Inflammatory macrophage (primary cell): ENCODE measurements around the gene GCAT.
A peak's percentile ranks its signal among the peaks of the same experiment; 100 is the strongest.

Experiments
- DNase-seq, 2 donors: peaks; one replicate each; pipeline ENCODE4 v3.0.0-alpha.2; 2020 to 2022
- total RNA-seq, 18 experiments: gene quantifications; one replicate each; lab custom pipeline; 2026; ENCODE audit warnings: mixed read lengths in 6 of 18, inconsistent platforms in 2 of 18; lab: John Stamatoyannopoulos, UW

GCAT gene
- 0.92 to 3.4 (median 2.2) reads per million in 18 experiments for total RNA-seq

DNA sequence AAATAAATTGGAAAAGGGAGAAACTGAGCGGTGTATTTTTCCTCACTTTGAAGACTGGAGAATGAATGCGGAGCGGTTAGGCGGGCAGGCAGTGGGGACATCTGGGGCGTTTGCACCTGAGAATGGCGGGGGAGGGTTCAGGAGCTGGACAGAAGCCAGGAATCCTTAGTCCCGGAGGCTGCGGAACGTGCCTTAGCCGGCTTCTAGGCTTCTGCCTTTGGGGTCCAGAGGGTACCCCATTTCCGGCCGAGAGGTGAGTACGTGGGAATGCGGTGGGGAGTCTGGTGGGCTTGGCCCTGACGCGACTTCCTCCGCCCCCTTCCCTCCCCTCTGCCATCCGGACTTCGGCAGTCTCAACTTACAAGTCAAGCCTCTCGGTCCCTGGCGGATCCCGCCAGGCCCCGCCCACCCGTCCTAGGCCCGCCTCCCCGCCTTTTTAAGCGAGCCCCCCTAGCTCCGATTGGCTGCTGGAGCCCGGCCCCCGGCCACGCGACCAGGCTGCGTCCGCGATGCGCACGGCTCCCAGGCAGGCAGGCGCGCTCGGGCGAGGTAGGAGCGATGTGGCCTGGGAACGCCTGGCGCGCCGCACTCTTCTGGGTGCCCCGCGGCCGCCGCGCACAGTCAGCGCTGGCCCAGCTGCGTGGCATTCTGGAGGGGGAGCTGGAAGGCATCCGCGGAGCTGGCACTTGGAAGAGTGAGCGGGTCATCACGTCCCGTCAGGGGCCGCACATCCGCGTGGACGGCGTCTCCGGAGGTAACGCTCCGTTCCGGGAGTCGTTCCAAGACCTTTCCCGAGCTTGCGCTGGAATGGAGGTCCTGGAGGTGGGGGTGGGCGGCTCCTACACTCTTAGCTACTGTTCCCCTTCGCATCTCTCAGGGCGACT is at the start of gene GCAT:
TSS of gene GCAT (plus strand) at position 525 of the 884 bp plus-strand sequence. CDS start at position 559, 34 bp downstream.
- DNase-seq, result peak; percentile 91 to 94

DNA sequence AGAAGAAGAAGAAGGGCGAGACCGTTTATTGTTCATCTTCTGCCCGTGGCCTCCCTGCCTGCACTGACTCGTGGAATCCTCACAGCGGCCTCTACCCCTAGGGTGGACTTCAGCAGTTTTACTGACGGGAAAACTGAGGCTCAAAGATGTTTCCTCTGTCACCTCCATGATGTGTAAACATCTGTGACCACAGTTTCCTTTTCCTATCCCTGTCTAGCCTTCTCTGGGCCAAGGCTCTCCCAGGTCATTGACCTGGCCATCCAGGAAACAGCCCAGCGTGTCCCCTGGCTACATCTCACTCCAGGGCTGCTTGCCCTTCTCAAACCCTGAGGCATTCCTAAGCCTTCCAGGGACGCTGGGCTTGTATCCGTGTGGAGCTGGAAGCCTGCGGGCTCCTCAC is 49.0 kb upstream of the GCAT start:
- no peak for DNase-seq

DNA sequence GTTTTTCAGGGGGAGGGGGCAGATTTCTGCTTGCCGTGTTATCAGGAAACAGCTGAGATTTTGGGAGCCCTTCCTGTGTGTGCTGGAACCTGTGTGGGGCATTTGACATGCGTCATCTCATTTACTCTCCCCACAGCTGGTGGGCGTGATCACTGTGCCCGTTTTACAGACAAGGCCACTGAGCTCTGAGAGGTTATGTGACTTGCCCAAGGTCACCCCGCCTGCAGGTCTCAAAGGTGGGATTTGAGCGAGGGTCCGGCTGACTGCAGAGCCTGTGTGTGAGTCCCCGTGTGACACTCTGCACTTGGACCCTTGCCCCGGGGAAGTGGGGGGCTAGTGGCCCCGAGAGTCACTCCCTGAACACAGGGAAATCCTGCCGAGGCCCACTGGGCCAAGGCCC is 48.5 kb upstream of the GCAT start:
- no peak for DNase-seq

DNA sequence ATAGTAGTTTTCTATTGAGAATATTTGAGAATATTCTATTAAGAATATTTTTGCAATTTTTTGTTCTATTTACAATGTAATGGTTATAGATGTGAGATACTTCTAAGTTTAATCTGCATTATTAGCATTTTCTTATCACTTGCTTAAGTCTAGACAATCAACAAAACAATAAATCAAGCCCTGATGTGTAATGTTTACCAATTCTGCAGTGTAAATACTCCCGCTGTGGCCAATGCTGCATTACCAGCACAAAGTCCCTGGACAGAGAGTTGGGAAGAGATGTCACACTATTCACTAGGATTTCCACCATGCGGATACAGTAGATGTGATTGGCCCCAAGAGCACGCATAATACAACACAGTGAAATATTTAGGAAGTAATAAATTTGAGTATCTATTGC is 47.6 kb upstream of the GCAT start:
- no peak for DNase-seq

DNA sequence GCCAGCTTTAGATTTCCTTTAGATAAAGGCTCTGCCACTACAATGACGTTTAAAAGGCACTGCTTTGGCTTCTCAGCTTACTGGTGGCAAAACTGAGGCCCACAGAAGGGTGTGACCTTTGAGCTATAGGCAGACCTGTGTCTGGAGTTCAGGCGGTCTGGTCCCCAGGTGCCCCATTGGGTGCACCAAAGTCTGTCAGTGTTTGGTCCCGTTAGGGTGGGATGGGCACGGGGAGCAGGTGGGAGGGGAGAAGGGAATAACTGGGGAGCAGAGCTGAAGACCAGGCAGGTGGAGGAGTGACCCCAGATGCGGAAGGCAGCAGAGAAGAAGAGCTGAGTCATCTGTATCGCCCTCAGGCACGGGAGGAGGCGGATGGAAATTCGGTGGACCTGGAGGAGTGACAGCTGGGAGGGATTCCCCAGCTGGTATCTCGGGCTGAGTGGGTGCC is 45.3 kb upstream of the GCAT start:
- DNase-seq, result no peak

DNA sequence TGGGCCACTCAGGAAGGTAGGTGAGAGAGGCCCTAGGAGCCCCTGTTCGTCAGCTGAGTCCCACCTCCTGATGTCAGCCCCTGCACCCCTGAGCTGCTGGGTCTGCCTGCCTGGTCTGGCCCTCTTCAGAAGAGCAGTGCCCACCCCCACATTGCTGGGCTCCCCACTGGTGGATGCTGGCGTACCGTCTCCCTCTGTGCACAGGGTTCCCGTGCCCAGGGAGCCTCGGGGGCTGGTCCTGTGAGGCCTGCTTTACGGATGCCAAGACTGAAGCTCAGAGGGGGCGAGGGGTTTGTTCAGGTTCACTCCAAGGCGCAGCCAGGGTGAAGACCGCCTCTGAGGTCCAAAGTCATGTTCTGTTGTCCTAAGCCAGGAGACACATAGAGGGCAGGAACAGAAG is 44.7 kb upstream of the GCAT start:
- DNase-seq, result no peak

DNA sequence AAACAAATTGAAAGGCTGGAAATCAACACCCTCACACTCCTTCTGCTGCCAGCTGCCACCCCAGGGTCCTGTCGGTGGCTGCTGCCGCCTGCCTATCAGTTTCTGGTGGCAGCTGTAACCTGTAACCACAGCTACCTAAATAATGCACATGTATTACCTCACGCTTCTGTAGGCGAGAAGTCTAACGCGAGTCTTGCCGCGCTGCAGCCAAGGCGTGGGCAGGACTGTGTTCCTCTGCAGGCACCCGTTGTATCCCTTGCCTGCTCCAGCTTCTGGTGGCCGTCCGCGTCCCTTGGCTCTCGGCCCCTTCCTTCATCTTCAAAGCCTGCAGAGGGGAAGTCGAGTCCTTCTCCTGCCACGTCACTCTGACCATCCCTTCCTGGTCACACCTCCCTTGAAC is 44.1 kb upstream of the GCAT start:
- no peak for DNase-seq

DNA sequence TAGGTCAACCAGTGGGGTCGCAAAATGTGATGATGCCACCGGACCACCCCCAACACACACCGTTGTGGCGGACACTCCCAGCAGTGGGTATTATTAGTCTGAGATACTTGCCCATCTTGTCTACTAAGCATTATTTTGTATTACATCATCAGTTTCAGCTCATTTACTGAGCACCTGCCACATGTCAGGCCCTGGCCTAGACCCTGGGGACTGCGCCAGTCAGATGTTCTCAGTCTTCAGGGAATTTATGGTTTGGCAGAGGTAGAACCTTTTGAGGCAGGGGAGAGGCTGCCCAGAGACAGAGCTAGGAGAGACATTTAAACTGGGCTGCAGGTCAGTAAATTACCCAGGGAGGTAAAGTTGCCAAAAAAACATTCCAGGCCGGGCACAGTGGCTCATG is 43.1 kb upstream of the GCAT start:
- no peak for DNase-seq

DNA sequence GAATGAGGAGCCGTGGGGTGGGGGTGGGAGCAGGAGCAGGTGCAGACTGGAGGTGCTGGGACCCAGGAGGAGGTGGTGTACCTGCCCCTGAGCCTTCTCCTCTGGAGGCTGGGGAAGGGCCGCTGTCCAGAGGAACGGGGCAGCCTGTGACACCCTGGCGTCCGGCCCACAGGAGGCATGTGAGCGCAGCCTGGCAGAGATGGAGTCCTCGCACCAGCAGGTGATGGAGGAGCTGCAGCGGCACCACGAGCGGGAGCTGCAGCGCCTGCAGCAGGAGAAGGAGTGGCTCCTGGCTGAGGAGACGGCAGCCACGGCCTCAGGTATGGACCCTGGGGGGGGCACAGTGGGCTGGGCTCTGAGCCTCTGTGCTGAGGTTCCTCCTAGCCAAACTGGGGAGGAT is 42.2 kb upstream of the GCAT start:
- no peak for DNase-seq

DNA sequence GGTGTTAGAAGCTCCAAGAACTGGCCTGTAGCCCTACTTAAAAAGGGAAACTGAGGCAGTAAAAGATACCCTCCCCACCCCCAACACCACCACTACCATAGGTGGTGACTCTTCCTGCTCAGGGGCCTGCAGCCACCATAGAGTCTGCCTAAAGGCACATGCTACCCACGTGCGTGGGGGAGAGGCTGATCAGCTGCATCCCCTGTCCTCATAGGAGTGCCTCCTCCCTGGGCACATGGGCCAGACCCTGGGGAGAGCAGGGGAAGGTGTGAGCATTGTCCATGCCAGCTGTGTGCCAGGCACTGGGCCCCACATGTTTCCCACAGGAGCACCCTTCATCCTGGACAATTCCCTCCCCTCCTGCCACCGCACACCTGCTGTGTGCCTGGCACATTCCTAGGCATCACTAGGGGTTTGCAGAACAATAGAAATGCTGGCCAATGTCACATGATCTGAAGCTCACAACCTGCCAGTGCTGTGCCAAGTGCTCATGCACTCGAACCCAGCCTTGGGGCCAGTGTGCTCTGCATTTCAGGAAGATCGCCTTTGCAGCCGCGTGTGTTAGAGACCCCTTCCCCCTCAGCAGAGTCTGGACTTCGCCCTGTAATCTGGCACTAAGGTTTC is 41.7 kb upstream of the GCAT start:
- DNase-seq, result no peak

DNA sequence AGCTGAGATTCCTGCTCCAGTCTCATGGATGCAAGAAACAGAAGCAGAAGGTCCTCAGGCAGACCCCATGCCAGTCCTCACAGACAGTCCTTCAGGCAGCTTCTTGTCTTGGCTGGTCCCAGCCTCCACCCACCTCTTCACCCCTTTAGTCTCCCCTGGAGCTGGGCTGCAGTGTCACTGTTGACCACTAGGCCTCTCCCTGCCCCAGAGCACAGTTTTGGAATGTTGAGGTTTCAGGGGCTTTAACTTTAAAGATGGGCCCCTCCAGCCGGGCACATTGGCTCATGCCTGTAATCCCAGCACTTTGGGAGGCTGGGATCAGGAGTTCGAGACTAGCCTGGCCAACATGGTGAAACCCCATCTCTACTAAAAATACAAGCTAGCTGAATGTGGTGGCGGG is 39.5 kb upstream of the GCAT start:
- DNase-seq, result no peak

DNA sequence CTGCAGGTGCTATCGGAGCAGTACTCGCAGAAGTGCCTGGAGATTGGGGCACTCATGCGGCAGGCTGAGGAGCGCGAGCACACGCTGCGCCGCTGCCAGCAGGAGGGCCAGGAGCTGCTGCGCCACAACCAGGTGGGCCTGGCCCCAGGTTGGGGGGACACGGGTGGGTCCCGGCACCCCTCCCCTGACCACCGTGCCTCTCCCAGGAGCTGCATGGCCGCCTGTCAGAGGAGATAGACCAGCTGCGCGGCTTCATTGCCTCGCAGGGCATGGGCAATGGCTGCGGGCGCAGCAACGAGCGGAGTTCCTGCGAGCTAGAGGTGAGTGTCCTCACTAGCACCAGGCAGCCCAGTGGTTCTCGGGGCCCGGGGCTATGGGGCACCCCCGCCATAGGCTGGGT is 38.7 kb upstream of the GCAT start:
- no peak for DNase-seq

DNA sequence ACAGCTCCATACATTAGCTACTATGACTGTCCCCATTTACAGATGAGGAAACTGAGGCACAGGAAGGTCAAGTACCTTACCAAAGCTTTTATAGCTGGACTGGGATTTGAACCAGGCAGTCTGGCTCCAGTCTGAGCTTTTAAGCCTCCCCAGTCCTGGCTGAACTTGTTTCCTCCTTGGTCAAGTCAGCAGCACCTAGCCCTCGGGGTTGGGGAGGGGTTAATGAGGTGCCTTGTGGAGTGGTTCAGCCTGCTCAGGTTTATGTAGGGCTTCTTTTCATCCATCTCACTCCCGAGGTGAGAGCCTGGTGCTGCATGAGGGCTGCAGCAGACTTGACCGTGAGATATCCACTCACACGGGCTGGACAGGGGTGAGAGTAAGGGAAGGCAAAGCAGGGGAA is 36.7 kb upstream of the GCAT start:
- DNase-seq, result no peak

DNA sequence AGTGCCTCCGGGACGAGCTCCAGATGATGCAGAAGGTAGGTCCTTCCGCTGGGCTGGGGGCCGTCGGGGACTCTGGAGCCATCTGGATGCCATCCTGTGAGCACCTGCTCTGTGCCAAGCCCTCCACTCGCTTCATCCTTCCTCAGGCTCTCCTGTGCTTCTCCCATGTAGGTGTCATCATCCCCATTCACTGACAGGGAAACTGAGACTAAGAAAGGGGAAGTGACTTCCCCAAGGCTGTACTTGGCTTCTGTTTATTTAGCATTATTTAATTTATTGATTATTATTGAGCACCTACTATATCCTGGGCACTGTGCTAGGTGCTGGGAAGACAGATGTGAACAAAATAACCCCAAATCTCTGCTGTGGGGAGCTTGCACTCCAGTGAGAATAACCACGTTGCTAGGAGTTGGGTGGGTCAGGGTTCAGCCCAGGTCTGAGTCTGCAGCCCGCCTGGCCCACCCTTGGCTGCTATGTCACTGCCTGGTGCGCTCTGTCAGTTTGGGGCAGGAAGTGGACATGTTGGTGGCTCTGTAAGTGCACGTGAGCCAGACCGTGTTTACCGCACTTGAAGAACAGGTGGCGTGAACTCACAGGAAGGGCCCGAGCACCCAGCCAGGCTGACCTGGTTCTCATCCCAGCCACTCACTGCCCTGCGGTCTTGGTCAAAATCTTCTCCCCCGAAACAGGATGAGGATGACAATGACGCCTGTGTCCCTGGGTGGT is 35.9 kb upstream of the GCAT start:
- DNase-seq, result no peak

DNA sequence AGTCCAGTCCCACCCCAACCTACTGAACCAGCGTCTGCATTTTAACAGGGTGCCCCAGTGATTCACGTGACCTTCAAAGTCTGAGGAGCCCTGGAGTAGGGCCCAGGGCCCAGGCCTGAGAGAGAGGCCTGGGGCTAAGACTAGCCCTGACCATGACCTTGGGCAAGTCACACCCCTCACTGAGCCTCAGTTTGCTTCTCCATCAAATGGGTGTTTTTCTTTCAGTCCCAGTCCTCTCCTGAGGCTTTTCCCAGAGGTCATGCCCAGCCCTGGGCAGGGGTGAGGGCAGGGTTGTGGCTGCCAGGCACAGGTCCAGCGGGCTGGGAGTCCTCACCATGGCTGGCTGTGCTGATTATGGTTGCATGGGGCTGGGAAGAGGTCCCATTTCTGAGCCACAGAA is 33.0 kb upstream of the GCAT start:
- DNase-seq, result no peak

DNA sequence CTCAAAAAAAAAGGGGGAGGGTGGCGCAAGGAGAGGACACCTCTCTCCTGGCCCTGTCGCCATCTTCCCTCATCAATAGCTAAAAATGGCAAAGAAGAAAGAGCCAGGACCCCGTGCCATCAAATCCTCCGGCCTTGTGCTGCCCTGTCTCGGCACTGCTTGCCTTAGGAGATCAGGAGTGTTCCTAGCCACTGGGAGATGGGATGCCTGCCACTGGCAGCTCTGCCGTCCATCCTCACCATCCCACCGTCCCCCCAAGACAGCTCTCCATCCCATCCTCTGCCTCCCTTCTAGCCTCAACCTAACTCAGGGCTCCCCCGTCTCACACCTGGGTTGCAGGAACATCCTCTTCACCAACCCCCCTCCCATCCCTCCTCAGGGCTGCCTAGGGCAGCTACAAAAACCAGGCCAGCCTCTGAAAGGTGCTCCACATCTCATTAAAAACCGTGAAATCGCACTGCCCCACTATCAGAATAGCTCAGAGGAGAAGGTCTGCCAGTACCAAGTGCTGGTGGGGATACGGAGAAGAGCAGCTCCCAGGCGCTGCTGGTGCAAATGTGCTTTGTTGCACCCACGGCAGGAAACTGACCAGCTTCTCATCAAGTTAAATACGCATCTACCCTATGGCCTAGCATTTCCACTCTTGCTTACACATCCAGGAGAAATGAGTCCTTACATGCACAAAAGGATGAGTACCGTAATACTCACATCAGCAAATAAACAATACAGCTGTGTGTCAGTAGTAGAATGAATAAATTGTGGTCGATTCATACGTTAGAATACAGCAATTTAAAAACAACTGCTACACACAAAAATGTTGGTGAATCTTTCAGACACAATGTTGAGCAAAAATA is 31.7 kb upstream of the GCAT start:
- DNase-seq, result no peak

DNA sequence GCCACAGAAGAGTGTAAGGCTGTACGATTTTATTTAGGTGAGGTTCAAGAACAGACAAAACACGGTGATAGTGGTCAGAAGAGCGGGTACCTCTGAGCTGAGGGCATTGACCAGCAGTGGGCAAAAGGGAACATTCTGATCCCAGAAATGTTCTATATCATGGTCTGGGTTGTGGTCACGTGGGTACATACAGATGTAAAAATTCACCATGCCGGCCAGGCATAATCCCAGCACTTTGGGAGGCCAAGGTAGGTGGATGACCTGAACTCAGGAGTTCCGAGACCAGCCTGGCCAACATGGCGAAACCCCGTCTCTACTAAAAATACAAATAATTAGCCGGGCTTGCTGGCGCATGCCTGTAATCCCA is 31.1 kb upstream of the GCAT start:
- no peak for DNase-seq

DNA sequence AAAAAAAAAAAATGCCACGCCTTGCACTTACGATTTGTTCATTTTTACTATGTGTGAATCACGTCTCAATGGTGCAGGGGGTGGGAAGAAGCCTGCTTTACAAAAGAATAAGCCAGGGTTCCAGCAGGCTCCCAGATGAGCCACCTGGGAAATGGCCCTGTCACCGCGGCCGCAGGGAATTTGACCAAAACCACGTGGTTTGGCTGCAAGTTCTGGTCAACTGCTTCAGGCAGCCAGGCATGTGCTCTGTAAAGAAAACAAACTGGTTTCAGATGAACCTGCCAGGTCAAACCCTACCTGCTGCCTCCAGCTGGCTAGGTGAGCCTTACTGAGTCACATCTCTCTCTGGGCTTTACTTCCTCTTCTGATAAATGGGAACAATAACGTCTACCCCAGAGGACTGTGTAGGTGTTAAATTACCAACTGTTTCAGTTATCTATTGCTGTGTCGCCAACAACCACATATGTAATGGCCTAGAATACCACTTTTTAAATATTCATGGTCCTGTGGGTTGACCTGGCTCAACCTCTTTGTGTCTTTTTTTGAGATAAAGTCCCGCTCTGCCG is 30.5 kb upstream of the GCAT start:
- DNase-seq, result peak; percentile 32 to 35

DNA sequence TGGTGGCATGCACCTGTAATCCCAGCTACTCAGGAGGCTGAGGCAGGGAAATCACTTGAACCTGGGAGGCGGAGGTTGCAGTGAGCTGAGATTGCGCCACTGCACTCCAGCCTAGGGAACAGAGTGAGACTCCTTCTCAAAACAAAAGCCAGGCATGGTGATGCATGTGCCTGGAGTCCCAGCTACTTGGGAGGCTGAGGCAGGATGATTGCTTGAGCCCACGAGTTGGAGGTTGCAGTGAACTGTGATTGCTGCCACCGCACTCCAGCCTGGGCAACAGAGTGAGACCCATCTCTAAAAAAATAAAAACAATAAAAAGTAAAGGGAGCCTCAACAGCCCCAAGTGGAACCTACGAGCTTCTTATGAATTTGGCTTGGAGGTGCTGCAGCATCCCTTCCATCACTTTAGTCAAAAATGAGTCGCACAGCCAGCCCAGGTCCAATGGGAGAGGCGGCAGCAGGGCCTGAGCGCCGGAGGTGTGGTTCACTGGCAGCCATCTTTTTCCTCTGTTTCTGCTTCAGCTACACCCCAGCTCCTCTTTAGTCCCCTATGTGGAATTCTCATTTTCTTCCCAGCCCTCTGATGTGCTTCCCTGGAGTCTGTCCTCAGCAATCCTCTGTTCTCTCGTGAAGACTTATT is 29.2 kb upstream of the GCAT start:
- no peak for DNase-seq

DNA sequence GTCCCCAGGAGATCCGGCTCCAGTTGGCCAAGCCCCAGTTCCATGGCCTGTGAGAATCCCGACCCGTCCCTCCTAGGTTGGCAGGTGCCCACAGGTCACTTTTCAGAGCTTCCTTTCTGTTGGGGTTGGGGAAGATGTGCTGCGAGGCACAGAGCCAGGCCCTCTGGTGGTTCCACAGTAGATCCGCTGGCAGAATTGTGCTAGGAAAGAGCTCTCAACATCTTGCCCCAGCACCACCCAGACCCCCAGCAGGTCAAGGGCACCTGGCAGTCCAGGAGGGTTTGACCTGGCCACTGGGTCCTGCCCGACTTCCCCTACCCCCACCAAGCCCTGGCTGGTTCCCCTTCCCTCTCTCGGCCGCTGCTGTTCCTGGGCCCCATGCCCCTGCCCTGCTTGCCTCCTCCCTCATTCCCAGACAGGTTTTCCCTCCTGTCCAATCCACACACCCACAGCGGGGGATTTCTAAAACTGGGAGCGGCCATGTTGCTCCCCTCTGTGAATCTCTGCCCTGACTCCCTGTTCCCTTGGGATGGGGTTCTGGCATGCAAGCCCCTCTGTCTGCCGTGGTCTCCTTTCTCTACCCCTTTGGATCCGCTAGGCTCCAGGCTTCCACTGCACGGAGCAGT is 26.2 kb upstream of the GCAT start:
- no peak for DNase-seq
